Measurements from ENCODE around the gene AOC3. TPM values are rescaled to one million over a fixed set of nuclear protein-coding genes. Genes with fewer than 3 reads are reported as not detected.
A peak's percentile ranks its signal among the peaks of the same experiment; 100 is the strongest.

The AOC3 gene
- total RNA-seq, 4 donors from 2014 or later, result 2.2 to 7.2 (median 4.2) TPM

- peak; percentile 70 to 91 for ATAC-seq
- H3K4me1 ChIP-seq, result no peaks in the 10 kb centered on the region
- intact Hi-C loops (cut with DNase I; ENCODE audit: low total_unique reads), result no loop called here
- peak; percentile 24 to 60 for DNase-seq
- no peaks in the 10 kb centered on the region for H3K9me3 ChIP-seq
- no peak overlapping the region for H3K4me3 ChIP-seq
- no peaks in the 10 kb centered on the region for H3K27me3 ChIP-seq
- H3K36me3 ChIP-seq, result peaks cover 6 to 45% of the 10 kb centered on the region in 2 donors
- in situ Hi-C loops (cut with MboI; ENCODE audit: low sequenced_read_pairs in 4 of 4), result no loop called here
- TF ChIP-seq POLR2A (IDR thresholded peaks at IDR 0.05) (no peak), CTCF (IDR thresholded peaks at IDR 0.05 in 4 of 5, conservative IDR thresholded peaks at IDR 0.05 in 1 of 5) (no peak)
- H3K27ac ChIP-seq, result no peak overlapping the region
Measured at GRCh38 chr17:42809250-42809649, 41.7 kb upstream of the AOC3 start.

GRCh38 chr17:42814633-42815399 is 36.2 kb upstream of the AOC3 start:
- TF ChIP-seq POLR2A (IDR thresholded peaks at IDR 0.05), result no peak
- TF ChIP-seq CTCF (IDR thresholded peaks at IDR 0.05 in 4 of 5, conservative IDR thresholded peaks at IDR 0.05 in 1 of 5), result no peak

GRCh38 chr17:42817866-42818265 is 33.1 kb upstream of the AOC3 start:
- intact Hi-C loops (cut with DNase I; ENCODE audit: low total_unique reads), result no loop called here
- peaks cover 13 to 89% of the 10 kb centered on the region in 2 donors for H3K36me3 ChIP-seq
- no peak overlapping the region for H3K27ac ChIP-seq
- peaks cover 6 to 8% of the 10 kb centered on the region in 2 donors for H3K4me1 ChIP-seq
- H3K27me3 ChIP-seq, result no peaks in the 10 kb centered on the region
- ATAC-seq (no peak), DNase-seq (no peak)
- no peaks in the 10 kb centered on the region for H3K9me3 ChIP-seq
- H3K4me3 ChIP-seq, result no peak overlapping the region
- in situ Hi-C loops (cut with MboI; ENCODE audit: low sequenced_read_pairs in 4 of 4), result no loop called here
- no peak for TF ChIP-seq POLR2A (IDR thresholded peaks at IDR 0.05)

More at GRCh38 chr17:42814633-42815399, 36.2 kb upstream of the AOC3 start:
- in situ Hi-C loops (cut with MboI; ENCODE audit: low sequenced_read_pairs in 4 of 4), result no loop called here
- intact Hi-C loops (cut with DNase I; ENCODE audit: low total_unique reads), result no loop called here
- Histone ChIP-seq H3K36me3 (peaks cover 10 to 99% of the 10 kb centered on the region in 2 donors), H3K4me1 (peaks cover 0 to 5% of the 10 kb centered on the region in 2 donors), H3K27ac (no peak overlapping the region), H3K9me3 (no peaks in the 10 kb centered on the region), H3K4me3 (no peak overlapping the region), H3K27me3 (no peaks in the 10 kb centered on the region)
- DNase-seq (no peak), ATAC-seq (no peak)

GRCh38 chr17:42818379-42818778 is 32.6 kb upstream of the AOC3 start:
- Histone ChIP-seq H3K9me3 (no peaks in the 10 kb centered on the region), H3K27ac (no peak overlapping the region), H3K36me3 (peaks cover 11 to 84% of the 10 kb centered on the region in 2 donors), H3K4me3 (no peak overlapping the region), H3K27me3 (no peaks in the 10 kb centered on the region), H3K4me1 (peaks cover 11 to 13% of the 10 kb centered on the region in 2 donors)
- DNase-seq (no peak), ATAC-seq (no peak)
- in situ Hi-C loops (cut with MboI; ENCODE audit: low sequenced_read_pairs in 4 of 4) (no loop called here), intact Hi-C loops (cut with DNase I; ENCODE audit: low total_unique reads) (no loop called here)
- TF ChIP-seq CTCF (IDR thresholded peaks at IDR 0.05 in 4 of 5, conservative IDR thresholded peaks at IDR 0.05 in 1 of 5) (no peak), POLR2A (IDR thresholded peaks at IDR 0.05) (no peak)

GRCh38 chr17:42819939-42820535 is 31.0 kb upstream of the AOC3 start:
- H3K4me3 ChIP-seq, result no peak overlapping the region
- ATAC-seq, result no peak
- H3K27me3 ChIP-seq, result no peaks in the 10 kb centered on the region
- H3K4me1 ChIP-seq, result peaks cover 13 to 14% of the 10 kb centered on the region in 2 donors
- no peak overlapping the region for H3K27ac ChIP-seq
- peaks cover 7 to 67% of the 10 kb centered on the region in 2 donors for H3K36me3 ChIP-seq
- H3K9me3 ChIP-seq, result no peaks in the 10 kb centered on the region
- TF ChIP-seq POLR2A (IDR thresholded peaks at IDR 0.05), result no peak
- peak in 3 of 5 experiments; percentile 41 to 61 (median 42) for TF ChIP-seq CTCF (IDR thresholded peaks at IDR 0.05 in 4 of 5, conservative IDR thresholded peaks at IDR 0.05 in 1 of 5)
- in situ Hi-C loops (cut with MboI; ENCODE audit: low sequenced_read_pairs in 4 of 4), result loop anchor here in 1 of 4 donors (10.0 kb wide), 1 partner anchor 95 kb away; no protein-coding TSS in a partner anchor
- peak in 1 of 2 donors; percentile 33 for DNase-seq
- intact Hi-C loops (cut with DNase I; ENCODE audit: low total_unique reads), result loop anchor here (5.0 kb wide), 1 partner anchor 243 kb away; the partner anchor contains the start of gene PSMC3IP
